Measurements from ENCODE around the gene ASAH2. TPM values are rescaled to one million over a fixed set of nuclear protein-coding genes. Genes with fewer than 3 reads are reported as not detected.

Gene ASAH2
- total RNA-seq, 1 experiment from 2014 or later: 4.6 TPM

- Histone ChIP-seq H3K23me2 (ENCODE audit: insufficient read length, low read depth, low read length, poor library complexity, severe bottlenecking) (no peaks in the 10 kb centered on the region), H2BK5ac (ENCODE audit: insufficient read length, low read length) (no peak overlapping the region), H3K9me3 (ENCODE audit: control insufficient read depth, low read depth, low read length) (no peaks in the 10 kb centered on the region), H2AFZ (ENCODE audit: low read length) (no peak overlapping the region), H3K14ac (ENCODE audit: insufficient read depth, low read length) (no peak overlapping the region), H3K79me1 (ENCODE audit: insufficient read depth, low read depth, low read length, poor library complexity, severe bottlenecking) (no peaks in the 10 kb centered on the region), H2AK5ac (ENCODE audit: insufficient read length, low read length) (no peak overlapping the region), H4K91ac (ENCODE audit: insufficient read length, low read depth, low read length) (no peak overlapping the region), H3K9ac (ENCODE audit: extremely low read depth, insufficient read length, low read length) (no peak overlapping the region), H3K23ac (ENCODE audit: insufficient read length, low read depth, low read length) (no peak overlapping the region), H3K4me1 (ENCODE audit: insufficient read depth, low read length) (no peaks in the 10 kb centered on the region), H3K79me2 (ENCODE audit: insufficient read depth, low read length) (no peaks in the 10 kb centered on the region), H4K20me1 (ENCODE audit: control insufficient read depth, insufficient read depth, insufficient read length) (no peaks in the 10 kb centered on the region), H3K27me3 (ENCODE audit: insufficient read depth, low read length) (no peaks in the 10 kb centered on the region), H2BK120ac (ENCODE audit: low read depth, low read length, poor library complexity, severe bottlenecking) (no peak overlapping the region), H3K27ac (ENCODE audit: insufficient read length, low read depth, low read length) (no peak overlapping the region), H3T11ph (ENCODE audit: low read length) (no peak overlapping the region), H2BK20ac (ENCODE audit: low read depth, low read length, poor library complexity, severe bottlenecking) (no peak overlapping the region), H4K5ac (ENCODE audit: insufficient read length, low read depth, low read length) (no peak overlapping the region), H3K4me2 (ENCODE audit: insufficient read depth, insufficient read length, low read length) (no peak overlapping the region), H4K8ac (replicated peaks; ENCODE audit: insufficient read length, low read depth, low read length) (no peak overlapping the region), H3K56ac (ENCODE audit: insufficient read length, low read depth, low read length) (no peak overlapping the region), H3K18ac (ENCODE audit: insufficient read length, low read depth, low read length) (no peak overlapping the region), H3K4ac (ENCODE audit: low read depth, low read length) (no peak overlapping the region), H2BK15ac (ENCODE audit: low read depth, low read length) (no peak overlapping the region), H2BK12ac (ENCODE audit: insufficient read length, low read depth, low read length) (no peak overlapping the region)
- no peaks in the 10 kb centered on the region for H3K9me3 Mint-ChIP-seq
- no CpG with 5 or more reads among the region's 1 CpG for WGBS (ENCODE audit: extremely low coverage, insufficient read length, low lambda C conversion rate)
- H3K27me3 Mint-ChIP-seq (ENCODE audit: low read depth): peaks cover 2% of the 10 kb centered on the region
- H3K27ac Mint-ChIP-seq: no peak overlapping the region
- H3K36me3 Mint-ChIP-seq (ENCODE audit: insufficient read depth in 1 of 3, low read depth in 3 of 3): no peaks in the 10 kb centered on the region
- no peak for DNase-seq
- TF ChIP-seq, protein P1, sequence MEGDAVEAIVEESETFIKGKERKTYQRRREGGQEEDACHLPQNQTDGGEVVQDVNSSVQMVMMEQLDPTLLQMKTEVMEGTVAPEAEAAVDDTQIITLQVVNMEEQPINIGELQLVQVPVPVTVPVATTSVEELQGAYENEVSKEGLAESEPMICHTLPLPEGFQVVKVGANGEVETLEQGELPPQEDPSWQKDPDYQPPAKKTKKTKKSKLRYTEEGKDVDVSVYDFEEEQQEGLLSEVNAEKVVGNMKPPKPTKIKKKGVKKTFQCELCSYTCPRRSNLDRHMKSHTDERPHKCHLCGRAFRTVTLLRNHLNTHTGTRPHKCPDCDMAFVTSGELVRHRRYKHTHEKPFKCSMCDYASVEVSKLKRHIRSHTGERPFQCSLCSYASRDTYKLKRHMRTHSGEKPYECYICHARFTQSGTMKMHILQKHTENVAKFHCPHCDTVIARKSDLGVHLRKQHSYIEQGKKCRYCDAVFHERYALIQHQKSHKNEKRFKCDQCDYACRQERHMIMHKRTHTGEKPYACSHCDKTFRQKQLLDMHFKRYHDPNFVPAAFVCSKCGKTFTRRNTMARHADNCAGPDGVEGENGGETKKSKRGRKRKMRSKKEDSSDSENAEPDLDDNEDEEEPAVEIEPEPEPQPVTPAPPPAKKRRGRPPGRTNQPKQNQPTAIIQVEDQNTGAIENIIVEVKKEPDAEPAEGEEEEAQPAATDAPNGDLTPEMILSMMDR (conservative IDR thresholded peaks at IDR 0.05): no peak
- H3K4me1 Mint-ChIP-seq: 0 out of 4 replicates have a peak, but pooled peaks cover 0 to 3% of the 10 kb centered on the region in 2 experiments
- no peak overlapping the region for H3K4me3 Mint-ChIP-seq
Observed at GRCh38 chr10:50229460-50229859, 21.9 kb downstream of the ASAH2 start.
